ENCODE measurements around the gene SP1. TPM values are rescaled to one million over a fixed set of nuclear protein-coding genes. Genes with fewer than 3 reads are reported as not detected.
"Not testable (repeated sequence)": the region's sequence is repeated elsewhere in the genome, so short reads cannot be mapped to it uniquely, and the experiment has no call there.

SP1 gene
- total RNA-seq, 1 experiment from 2014 or later = 78.4 TPM

DNA sequence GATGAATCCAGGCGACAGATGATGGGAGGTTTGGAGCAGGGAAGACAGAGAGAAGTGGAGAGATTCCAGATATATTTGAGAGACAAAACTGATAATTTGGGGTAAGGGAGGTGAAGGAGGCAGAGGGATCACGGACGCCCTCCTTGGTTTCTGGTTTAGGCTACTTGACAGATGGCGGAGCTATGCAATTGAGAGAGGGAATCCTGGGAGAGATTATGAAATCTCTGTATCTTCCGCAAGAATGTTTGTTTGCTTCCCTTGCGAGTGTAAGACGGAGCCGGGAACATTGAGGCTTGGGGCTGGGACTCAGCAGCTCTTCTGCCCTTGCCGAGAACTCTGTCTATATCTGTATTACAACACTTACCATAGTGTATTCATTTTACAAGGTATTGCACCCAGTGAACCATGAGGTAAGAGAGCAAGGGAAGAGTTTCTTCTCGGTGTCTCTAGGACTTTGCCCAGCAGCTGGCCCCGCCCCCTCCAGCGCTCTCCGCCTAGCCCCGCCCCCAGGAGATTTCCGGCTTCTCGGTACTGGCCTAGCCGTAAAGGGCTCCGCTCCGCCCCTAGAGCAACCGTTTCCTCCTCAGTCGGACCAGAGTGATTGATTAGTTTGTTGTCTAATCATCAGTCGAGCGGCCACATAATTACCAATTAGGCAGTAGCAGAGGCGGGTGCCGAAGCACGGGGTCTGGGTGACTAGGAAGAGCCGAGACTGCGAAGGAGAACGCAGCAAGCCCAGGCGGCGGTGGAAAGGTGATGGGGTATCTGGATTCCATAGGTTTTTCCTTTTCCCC, 61.3 kb downstream of the SP1 start, which contains the start of gene PRR13:
PRR13 (plus strand) TSS at position 695 of the 794 bp plus-strand sequence. CDS start 981 bp downstream, outside the sequence.
- CTCF ChIA-PET = interaction anchor here (0.5 to 1.3 kb wide), 3 partner anchors 20 to 884 kb away, joined by 3 to 6 read pairs (median 4); partner anchors contain the start of genes AAAS and COPZ1
- peak within 1 kb of the TSS; percentile 70 for H3K4me3 ChIP-seq (ENCODE audit: low read depth, low read length, poor library complexity, severe bottlenecking)
- intact Hi-C loops (cut with micrococcal nuclease; ENCODE audit: unreplicated experiment) = no loop called here
- H3K36me3 ChIP-seq (ENCODE audit: insufficient read depth, low read length, poor library complexity, severe bottlenecking) = peaks cover 12% of the 10 kb centered on the region
- H3K27me3 ChIP-seq (replicated peaks; ENCODE audit: insufficient read depth, low read depth, low read length, poor library complexity) = no peaks in the 10 kb centered on the region
- H3K27ac ChIP-seq (ENCODE audit: low read depth, low read length, poor library complexity, severe bottlenecking) = peak within 1 kb of the TSS; percentile 78
- POLR2A ChIA-PET (ENCODE audit: low non-redundant PET) = interaction anchor here (0.6 kb wide), 4 partner anchors 10 to 138 kb away, joined by 3 to 7 read pairs (median 5); partner anchors contain the start of gene SP1
- TSS peak; percentile 99 for BruUV-seq (replicated peaks)
- peak; percentile 100 for DNase-seq (ENCODE audit: low spot score)
- H3K4me1 ChIP-seq (ENCODE audit: insufficient read depth, low read length, poor library complexity, severe bottlenecking) = peaks cover 3% of the 10 kb centered on the region
- no peaks in the 10 kb centered on the region for H3K9me3 ChIP-seq (ENCODE audit: low read depth, low read length, poor library complexity, severe bottlenecking)
- no peak for TF ChIP-seq EZH2 (IDR thresholded peaks at IDR 0.05; ENCODE audit: borderline replicate concordance, low read depth, low read length, poor library complexity, severe bottlenecking)
- TF ChIP-seq, protein P1, sequence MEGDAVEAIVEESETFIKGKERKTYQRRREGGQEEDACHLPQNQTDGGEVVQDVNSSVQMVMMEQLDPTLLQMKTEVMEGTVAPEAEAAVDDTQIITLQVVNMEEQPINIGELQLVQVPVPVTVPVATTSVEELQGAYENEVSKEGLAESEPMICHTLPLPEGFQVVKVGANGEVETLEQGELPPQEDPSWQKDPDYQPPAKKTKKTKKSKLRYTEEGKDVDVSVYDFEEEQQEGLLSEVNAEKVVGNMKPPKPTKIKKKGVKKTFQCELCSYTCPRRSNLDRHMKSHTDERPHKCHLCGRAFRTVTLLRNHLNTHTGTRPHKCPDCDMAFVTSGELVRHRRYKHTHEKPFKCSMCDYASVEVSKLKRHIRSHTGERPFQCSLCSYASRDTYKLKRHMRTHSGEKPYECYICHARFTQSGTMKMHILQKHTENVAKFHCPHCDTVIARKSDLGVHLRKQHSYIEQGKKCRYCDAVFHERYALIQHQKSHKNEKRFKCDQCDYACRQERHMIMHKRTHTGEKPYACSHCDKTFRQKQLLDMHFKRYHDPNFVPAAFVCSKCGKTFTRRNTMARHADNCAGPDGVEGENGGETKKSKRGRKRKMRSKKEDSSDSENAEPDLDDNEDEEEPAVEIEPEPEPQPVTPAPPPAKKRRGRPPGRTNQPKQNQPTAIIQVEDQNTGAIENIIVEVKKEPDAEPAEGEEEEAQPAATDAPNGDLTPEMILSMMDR (conservative IDR thresholded peaks at IDR 0.05; ENCODE audit: low read depth, low read length) = no peak

DNA sequence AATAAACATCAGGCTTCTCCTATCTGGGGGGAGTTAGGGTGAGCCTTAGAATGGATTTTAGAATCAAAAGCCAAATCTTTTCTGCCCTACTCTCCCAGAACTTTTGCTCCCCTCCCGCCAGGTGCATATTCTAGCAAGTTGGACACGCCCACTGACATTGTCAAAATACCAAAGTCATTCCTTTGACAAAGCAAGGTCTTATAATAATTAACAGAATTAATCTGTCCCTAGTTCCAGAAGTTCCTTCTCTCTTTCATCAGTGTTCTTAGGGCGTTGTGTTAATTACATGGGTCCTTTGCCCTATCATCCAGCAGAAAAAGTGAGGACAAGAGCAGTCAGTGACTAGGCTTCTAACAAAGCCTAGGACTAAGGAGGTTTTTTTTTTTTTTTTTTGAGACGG, 64.0 kb downstream of the SP1 start:
- Histone ChIP-seq H3K9me3 (ENCODE audit: low read depth, low read length, poor library complexity, severe bottlenecking) (no peaks in the 10 kb centered on the region), H3K36me3 (ENCODE audit: insufficient read depth, low read length, poor library complexity, severe bottlenecking) (peaks cover 16% of the 10 kb centered on the region), H3K27ac (ENCODE audit: low read depth, low read length, poor library complexity, severe bottlenecking) (no peak overlapping the region), H3K27me3 (replicated peaks; ENCODE audit: insufficient read depth, low read depth, low read length, poor library complexity) (no peaks in the 10 kb centered on the region), H3K4me1 (ENCODE audit: insufficient read depth, low read length, poor library complexity, severe bottlenecking) (peaks cover 3% of the 10 kb centered on the region), H3K4me3 (ENCODE audit: low read depth, low read length, poor library complexity, severe bottlenecking) (no peak overlapping the region)
- BruUV-seq (replicated peaks) = no TSS peak
- ChIA-PET POLR2A (ENCODE audit: low non-redundant PET) (no interaction called here), CTCF (interaction anchor here (0.7 kb wide), 1 partner anchor 479 kb away, joined by 5 read pairs; no protein-coding TSS in a partner anchor)
- no peak for DNase-seq (ENCODE audit: low spot score)
- intact Hi-C loops (cut with micrococcal nuclease; ENCODE audit: unreplicated experiment) = no loop called here
- no peak for TF ChIP-seq EZH2 (IDR thresholded peaks at IDR 0.05; ENCODE audit: borderline replicate concordance, low read depth, low read length, poor library complexity, severe bottlenecking)
- TF ChIP-seq, protein P1 (conservative IDR thresholded peaks at IDR 0.05; ENCODE audit: low read depth, low read length) = no peak

DNA sequence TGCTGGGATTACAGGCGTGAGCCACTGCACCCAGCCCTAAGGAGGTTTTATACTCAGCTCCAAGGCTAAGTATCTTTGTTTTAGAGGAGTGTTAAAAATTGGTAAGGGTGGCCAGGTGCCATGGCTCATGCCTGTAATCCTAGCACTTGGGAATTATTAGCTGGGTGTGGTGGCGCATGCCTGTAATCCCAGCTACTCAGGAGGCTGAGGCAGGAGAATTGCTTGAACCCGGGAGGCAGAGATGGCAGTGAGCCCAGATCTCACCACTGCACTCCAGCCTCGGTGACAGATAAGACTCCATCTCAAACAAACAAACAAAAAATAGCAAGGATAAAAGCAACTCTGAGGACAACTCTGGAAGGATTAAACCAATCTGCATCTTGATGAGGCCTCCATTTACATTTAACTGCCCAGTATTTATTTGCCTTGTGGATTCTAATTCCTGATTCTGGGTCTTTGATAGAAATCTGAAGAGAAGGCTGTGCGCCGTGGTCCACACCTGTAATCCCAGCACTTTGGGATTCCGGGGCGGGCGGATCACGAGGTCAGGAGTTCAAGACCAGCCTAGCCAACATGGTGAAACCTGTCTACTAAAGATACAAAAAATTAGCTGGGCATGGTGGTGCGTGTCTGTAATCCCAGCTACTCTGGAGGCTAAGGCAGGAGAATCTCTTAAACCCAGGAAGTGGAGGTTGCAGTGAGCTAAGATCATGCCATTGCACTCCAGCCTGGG, 64.8 kb downstream of the SP1 start:
- H3K27me3 ChIP-seq (replicated peaks; ENCODE audit: insufficient read depth, low read depth, low read length, poor library complexity); DNase-seq (ENCODE audit: low spot score); H3K27ac ChIP-seq (ENCODE audit: low read depth, low read length, poor library complexity, severe bottlenecking); intact Hi-C loops (cut with micrococcal nuclease; ENCODE audit: unreplicated experiment); POLR2A ChIA-PET (ENCODE audit: low non-redundant PET); BruUV-seq (replicated peaks); H3K4me1 ChIP-seq (ENCODE audit: insufficient read depth, low read length, poor library complexity, severe bottlenecking); H3K9me3 ChIP-seq (ENCODE audit: low read depth, low read length, poor library complexity, severe bottlenecking); H3K4me3 ChIP-seq (ENCODE audit: low read depth, low read length, poor library complexity, severe bottlenecking): not testable (repeated sequence)
- CTCF ChIA-PET = interaction anchor here (0.7 kb wide), 1 partner anchor 480 kb away, joined by 5 read pairs; no protein-coding TSS in a partner anchor
- H3K36me3 ChIP-seq (ENCODE audit: insufficient read depth, low read length, poor library complexity, severe bottlenecking) = peaks cover 16% of the 10 kb centered on the region

Data from A673 (cell line).